NCI-H2081 (cell line): ENCODE measurements around the gene STX10.

Experiments
- DNase-seq, 2 experiments: peaks; one replicate each; lab custom pipeline; 2025; lab: John Stamatoyannopoulos, UW

The STX10 gene

GRCh38 chr19:13119627-13120026 is 30.5 kb downstream of the STX10 start:
- DNase-seq, result no peak

DNA sequence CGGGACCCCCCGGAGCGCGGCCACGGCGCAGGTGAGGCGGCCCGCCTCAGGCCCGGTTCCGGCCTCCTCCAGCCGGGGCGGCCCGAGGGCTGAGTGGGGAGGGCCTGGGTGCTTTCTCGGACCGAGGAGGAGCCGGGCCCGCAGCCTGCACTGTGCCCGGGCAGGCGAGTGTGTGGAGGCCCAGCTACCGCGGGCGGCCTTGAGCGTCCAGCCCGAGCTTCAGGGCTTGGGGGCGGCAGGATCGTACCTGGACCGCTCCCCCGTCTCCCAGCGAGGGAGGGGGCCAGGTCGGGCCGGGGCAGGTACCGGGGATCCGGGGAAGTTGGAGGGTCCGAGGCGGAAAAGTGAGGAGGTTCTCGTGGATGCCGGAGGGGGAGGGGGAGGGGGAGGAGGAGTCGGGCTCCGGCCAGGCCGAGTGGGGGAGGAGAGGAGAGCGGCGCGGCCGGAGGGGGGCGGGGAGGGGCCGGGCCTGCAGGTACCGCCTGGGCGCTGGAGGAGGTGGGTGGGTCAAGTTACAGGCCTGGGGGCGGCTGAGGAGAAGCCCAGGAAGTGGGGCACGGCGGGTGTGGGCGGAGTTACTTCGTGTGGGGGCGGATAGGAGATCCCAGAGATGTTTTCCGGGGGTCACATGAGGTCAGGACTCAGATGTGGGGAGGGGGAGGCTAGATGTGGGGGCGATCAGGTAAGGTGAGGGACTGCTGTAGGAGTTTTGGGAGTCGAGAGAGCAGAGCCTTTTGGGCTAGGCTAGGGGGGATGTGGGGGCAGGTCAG is 31.6 kb downstream of the STX10 start:
- DNase-seq, result peak; percentile 36 to 44

DNA sequence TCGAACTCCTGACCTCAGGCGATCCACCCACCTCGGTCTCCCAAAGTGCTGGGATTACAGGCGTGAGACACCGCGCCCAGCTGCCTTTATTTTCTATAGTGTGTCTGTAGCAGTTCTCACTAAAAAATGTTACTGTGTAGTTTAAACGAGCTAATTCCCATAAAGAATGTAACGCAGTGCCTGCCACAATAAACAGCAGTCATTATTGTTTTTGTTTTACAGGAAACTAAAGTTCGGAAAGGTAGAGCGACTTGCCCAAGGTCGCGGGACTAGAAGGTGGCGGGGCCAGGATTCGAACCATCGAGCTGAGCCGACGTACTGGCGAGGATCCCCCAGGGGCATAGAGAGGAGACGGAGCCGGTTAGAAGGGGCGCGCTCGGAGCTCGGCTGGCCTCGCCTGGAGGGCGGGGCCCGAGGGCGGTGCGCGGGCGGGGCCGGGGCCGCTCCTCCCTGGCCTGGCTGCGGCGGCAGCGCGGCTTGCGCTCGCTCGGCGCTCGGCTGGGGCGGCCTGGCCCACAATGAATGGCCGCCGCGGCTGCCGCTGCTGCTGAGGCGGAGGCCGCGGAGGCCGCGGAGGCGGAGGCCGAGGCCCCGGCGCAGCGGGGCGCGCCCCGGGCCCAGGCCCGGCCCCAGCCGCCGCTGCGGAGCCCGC is 32.3 kb downstream of the STX10 start, which contains the start of gene NACC1:
Gene NACC1, plus strand, starts transcription at position 493 of the 652 bp plus-strand sequence. CDS start 16,944 bp downstream, outside the sequence.
- DNase-seq, result peak; percentile 90 to 91

DNA sequence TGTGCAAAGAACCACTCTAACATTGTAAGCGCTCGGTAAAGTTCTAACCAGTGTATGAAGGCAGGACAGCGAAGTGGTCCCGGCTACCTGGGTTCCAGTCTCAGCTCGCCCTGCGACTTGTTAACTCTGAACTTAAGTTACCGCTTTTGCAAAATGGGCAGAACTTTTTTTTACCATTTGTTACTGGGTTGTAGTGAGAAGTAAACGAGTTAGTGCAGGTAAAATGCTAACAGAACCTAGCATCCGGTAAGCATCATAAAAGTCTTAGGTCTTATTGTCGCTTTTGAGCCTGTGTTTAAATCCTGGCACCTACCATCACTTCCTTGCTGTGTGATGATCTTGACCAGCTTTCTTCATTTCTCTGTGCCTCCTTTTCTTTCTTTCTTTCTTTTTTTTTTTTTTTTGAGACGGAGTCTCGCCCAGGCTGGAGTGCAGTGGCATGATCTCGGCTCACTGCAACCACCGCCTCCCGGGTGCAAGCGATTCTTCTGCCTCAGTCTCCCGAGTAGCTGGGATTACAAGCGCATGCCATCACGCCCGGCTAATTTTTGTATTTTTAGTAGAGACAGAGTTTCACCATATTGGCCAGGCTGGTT is 32.9 kb downstream of the STX10 start:
- no peak for DNase-seq

DNA sequence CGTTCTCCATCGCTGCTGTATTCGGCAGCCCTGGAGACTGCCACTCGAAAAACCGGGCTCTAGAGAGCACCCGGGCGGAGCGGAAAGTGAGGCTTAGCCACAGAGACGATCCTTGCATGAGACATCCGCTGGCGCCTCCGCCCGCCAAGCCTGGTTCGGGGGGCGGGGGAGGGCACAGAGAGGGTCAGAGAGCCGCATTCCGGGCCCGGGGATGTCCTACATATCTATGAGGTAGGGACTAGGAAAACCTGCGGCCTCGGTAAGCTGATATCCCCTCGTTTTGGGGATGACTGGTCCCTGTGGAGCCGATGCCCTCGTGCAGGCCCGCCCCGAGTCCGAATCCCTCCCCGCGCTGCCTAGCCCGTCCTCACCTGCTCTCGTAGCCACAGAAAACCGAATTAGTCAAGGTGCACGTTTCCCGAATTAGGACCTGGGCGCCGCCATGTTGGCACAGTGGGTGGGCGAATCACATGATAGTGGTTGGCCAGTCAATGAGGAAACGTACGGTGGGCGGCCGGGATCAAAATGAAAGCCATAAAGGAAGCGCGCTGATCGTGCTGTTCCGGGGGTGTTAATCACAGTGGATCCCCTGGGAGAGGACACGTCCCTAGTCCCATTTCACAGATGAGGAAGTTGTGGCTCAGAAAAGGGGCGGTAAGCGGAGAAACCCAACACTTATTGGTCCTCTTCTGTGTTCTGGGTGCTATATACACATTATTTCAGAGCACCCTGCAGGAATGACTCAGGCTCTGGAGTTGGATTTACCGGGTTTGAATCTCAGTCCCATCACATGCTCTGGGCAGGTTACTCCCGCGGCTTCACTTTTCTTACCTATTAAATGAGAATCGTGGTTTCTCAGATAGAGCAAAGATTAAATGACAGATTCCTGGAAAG is 33.6 kb downstream of the STX10 start, which contains the start of gene TRMT1:
Gene TRMT1, minus strand, starts transcription at position 459 of the 894 bp plus-strand sequence. Its CDS starts 341 bp downstream, at position 118.
- peak; percentile 91 to 95 for DNase-seq

GRCh38 chr19:13115936-13116281 is 34.3 kb downstream of the STX10 start:
- no peak for DNase-seq

- DNase-seq, result no peak
Observed at GRCh38 chr19:13112555-13112954, 37.6 kb downstream of the STX10 start.

GRCh38 chr19:13110099-13110610 is 40.0 kb downstream of the STX10 start:
- no peak for DNase-seq

- no peak for DNase-seq
Observed at GRCh38 chr19:13109361-13110098, 40.6 kb downstream of the STX10 start.

GRCh38 chr19:13104848-13105711 is 45.1 kb downstream of the STX10 start:
- no peak for DNase-seq

- DNase-seq, result no peak
Observed at GRCh38 chr19:13104360-13104847, 45.8 kb downstream of the STX10 start.

DNA sequence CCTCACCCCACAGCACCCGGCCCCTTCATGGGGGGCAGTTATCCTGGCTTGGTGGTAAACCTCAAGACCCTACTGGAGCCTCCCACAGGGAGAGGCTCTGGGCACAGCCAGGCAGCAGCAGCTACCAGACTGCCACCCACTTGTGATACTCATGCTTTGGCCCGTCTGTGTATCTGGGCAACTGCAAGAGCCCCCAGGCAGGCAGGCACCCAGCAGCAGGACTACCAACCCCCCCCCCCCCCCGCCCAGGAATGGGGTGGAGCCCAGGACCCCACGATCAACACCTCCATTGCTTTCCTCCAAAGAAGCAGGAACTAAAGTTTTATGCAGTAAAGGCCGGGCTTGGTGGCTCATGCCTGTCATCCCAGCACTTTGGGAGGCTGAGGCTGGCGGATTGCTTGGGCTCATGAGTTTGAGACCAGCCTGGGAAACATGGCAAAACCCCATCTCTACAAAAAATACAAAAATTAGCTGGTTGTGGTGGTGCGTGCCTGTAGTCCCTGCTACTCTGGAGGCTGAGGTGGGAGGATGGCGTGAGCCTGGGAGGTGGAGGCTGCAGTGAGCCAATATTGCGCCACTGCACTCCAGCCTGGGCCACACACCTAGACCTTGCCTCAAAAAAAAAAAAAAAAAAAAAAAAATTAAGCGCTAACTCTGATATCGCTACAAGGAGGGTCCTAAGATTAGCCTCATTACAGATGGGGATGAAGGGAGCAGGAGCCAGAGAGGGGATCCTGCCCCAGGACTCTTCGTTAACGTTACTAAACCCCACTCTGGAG is 46.4 kb downstream of the STX10 start:
- DNase-seq, result no peak

DNA sequence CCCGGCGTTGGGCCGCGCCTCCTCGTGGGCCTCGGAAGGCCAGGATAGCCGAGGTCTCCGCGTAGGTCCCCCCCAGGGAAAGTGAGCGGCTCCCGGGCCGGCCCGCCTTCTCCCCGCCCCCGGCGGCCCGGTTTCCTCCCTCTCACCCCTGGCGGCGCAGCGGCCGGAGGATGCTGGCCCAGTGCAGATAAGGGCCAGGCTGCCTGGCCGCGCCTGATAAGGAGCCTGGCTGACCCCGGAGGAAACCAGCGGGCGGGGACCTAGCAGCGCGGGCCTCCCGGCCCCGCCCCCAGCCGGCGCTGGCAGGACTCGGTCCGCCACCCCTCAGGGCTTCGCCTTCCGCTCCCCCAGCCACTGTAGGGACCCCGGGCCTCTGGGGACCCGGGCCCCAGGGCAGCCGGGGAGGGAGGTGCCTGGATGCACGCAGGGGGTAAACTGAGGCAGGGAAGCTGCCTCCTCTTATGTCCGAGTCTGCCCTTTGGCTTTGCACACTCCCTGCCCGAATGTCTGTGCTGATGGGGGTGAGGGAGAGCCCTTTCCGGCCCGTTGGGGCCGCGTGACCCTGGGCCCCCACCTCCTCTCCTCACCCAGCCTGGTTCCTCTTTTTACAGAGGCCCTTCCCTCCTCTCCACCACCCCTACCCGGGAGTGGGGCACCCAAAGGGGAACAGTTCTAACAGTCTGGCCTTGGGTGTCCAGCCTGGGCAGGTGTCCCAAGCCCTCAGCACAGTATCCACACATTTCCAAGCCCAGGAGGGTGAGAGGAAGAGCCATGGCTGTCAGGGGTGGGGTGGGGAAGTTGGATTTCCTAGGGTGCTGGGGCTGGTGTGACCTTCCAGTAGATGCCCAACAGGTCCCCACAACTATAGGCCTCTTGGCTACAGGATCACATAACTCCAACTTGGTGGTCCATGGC is 47.3 kb downstream of the STX10 start, which contains the start of gene LYL1:
Gene LYL1, minus strand, starts transcription at position 193 of the 915 bp plus-strand sequence. CDS start 1,687 bp downstream, outside the sequence.
- no peak for DNase-seq

GRCh38 chr19:13102416-13102665 is 47.8 kb downstream of the STX10 start:
- no peak for DNase-seq

DNA sequence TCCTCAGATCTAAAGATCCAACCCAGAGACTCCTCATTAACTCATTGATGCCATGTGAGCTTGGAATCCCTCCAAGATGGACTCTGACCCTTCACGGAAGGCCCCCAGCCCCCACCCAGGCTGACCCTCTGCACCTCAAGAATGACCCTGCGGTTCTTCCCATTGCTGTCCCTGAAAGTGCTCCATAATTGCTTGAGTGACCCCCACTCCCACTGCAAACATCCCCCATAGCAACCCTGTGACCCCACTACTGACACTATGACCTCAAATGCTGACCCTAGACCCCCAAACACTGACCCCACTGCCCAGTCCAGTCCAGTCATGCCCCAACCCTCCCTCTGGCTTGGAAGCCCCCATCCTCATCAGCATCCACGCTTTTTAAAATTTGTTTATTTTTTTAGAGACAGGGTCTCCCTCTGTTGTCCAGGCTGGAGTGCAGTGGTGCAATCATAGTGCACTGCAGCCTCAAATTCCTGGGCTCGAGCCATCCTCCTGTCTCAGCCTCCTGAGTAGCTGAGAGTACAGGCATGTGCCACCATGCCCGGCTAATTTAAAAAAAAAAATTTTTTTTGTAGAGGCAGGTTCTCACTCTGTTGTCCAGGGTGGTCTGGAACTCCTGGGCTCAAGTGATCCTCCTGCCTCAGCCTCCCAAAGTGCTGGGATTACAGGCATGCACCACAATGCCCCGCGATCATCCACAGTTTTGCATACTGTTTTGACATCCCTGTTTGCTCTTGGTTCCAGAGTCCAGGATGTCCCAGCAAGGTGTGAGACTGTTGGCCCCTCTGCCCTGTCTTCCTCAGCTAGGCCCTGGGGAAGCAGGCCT is 48.4 kb downstream of the STX10 start:
- no peak for DNase-seq

- no peak for DNase-seq
Observed at GRCh38 chr19:13100841-13101589, 49.2 kb downstream of the STX10 start.
